ENCODE measurements around the gene CHAD.
"Not testable (repeated sequence)": the region's sequence is repeated elsewhere in the genome, so short reads cannot be mapped to it uniquely, and the experiment has no call there.

The CHAD gene

GRCh38 chr17:50426814-50427787 is 41.6 kb downstream of the CHAD start:
- DNase-seq (ENCODE audit: low spot score): no peak

GRCh38 chr17:50426472-50426782 is 42.3 kb downstream of the CHAD start:
- DNase-seq (ENCODE audit: low spot score): no peak

- DNase-seq (ENCODE audit: low spot score): peak; percentile 73
These were observed 42.8 kb downstream of the CHAD start, which contains the start of gene ACSF2 for GRCh38 chr17:50425682-50426471. Gene ACSF2, plus strand, starts transcription at chr17:50426218. Its CDS starts 44 bp downstream, at chr17:50426262.

DNA sequence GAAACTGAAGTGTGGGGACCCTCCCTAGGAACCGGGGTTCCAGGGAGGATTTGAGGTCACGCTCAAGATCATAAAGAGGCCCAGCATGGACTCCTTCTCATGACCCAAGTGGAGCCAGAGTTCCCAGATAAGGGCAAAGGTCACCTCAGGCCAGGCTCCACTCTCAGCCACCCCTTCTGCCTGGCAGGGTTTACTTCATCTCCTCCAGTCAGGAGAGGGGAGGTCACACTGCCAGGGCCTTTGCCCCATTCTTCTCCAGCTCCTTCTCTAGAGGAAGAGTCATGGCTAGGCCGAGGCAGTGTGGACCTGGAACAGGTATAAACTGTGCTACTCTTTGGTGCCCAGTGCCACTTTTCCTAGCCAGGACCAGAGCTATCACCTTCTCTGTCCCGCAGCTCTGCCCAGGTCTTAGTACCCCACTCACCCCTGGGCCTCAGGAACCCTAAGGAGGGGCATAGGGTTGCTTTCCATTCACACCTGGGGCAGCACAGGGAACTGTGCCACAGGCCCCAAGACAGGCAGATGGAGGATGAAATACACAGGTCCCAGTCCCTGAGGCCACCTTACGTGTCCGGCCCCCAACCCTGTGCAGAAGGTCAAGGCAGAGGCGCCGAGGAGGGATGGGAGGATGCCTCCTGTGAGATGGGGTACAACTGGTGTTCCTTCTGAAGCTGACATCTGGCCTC is 43.5 kb downstream of the CHAD start:
- DNase-seq (ENCODE audit: low spot score): no peak

DNA sequence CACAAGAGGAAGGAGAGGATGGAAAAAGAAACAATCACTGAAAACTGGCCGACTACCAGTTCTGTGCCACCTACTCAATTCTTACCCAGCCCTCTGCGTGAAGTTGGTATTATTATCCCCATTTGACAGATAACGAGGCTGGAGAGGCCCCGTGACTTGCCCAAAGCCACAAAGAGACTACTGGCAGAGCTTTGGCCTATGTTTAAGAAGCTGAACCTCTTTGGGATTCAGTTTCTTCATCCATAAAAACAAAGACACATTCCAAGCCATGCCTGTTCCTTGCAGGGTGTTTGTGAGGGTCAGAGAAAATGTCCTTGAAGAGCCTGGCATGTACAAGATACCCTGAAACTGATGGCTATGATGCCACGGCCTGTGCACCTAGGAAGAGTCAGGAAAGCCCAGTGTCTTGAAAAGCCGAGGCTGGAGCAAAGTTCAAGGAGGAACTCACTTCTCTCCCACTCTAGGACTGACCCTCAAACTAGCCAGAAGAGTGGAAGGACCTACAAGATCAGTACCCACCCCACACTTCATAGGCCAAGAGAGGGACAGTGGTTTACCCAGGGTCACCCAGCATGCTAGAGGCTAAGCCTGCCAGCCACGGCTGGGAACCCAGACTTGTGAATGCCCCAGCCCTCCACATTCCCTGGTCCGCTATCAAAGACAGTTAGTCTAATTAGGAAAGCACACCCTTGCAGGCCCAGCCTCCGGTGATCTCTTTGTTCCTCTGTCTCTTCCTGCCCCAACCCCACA is 44.3 kb downstream of the CHAD start:
- DNase-seq (ENCODE audit: low spot score): no peak

GRCh38 chr17:50423553-50424159 is 45.0 kb downstream of the CHAD start:
- no peak for DNase-seq (ENCODE audit: low spot score)

GRCh38 chr17:50422738-50423137 is 45.9 kb downstream of the CHAD start:
- DNase-seq (ENCODE audit: low spot score): no peak

DNA sequence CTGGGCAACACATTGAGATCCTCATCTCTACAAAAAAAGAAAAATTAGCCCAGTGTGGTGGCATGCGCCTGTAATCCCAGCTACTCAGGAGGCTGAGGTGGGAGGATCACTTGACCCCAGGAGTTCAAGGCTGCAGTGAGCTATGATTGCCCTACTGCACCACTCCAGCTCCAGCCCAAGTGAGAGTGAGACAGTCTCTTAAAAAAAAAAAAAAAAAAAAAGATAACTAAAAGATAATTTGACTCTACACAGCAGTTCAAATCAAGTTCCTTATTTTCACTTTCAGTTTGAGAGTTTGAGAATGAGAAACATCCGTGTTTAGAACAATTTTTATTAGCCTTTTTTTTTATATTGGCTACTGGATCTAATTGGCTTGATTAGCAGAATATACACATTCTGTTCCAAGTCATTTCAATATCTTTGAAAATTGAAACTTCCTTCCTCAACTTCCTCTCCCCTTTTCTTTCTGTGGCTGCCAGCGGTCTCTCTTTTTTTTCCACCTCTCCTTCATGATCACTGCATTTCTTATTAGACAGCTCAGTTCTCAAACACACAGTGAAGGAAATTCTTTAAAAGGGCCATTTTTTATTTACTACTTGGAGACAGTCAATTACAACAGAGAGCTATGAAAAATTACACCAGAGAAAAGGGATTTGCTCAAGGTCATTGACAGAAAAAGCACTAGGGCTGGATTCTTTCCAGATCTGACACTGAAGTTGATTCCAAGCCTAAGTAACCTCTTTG is 47.2 kb downstream of the CHAD start:
- no peak for DNase-seq (ENCODE audit: low spot score)

DNA sequence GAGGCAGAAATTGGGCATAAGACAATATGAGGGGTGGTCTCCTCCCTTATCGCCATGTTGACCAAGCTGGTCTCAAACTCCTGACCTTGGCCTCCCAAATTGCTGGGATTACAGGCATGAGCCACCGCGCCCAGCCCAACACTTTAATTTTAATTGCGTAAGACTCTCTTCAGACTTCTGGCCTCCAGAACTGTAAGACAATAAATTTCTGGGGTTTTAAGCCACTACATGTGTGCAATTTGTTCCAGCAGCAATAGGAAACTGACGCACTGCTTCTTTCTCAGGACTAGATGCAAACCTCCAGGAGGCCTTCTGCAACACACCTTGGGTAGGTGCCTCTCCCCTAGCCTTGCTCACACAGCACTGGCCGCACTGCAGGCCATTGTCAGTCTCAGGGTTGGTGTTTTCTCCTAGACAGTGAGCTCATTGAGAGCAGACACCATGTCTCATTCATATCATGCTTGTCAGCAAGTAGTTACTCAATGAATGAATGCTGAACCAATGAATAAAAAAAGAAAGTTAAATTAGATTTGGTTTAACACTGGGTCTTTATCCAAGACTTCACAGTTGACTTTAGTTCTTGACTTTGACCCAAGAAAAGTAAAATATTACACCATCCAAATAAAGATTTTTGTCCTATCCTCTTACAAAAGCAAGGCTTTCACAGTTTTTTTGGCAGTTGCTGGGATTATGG is 48.1 kb downstream of the CHAD start:
- peak; percentile 63 for DNase-seq (ENCODE audit: low spot score)

- DNase-seq (ENCODE audit: low spot score): not testable (repeated sequence)
These were observed 49.1 kb downstream of the CHAD start for GRCh38 chr17:50419577-50419976.

- DNase-seq (ENCODE audit: low spot score): no peak
These were observed 53.9 kb downstream of the CHAD start for GRCh38 chr17:50414808-50415207.

All from COLO829 (cell line).